Hepatic stellate cell (primary cell): ENCODE measurements around the gene LSM14A.
A peak's percentile ranks its signal among the peaks of the same experiment; 100 is the strongest.
"Not testable (repeated sequence)": the region's sequence is repeated elsewhere in the genome, so short reads cannot be mapped to it uniquely, and the experiment has no call there.

Source experiments
- DNase-seq: peaks from one replicate; pipeline ENCODE4 v3.0.0; 2011; ENCODE audit warnings: low spot score

The LSM14A gene

DNA sequence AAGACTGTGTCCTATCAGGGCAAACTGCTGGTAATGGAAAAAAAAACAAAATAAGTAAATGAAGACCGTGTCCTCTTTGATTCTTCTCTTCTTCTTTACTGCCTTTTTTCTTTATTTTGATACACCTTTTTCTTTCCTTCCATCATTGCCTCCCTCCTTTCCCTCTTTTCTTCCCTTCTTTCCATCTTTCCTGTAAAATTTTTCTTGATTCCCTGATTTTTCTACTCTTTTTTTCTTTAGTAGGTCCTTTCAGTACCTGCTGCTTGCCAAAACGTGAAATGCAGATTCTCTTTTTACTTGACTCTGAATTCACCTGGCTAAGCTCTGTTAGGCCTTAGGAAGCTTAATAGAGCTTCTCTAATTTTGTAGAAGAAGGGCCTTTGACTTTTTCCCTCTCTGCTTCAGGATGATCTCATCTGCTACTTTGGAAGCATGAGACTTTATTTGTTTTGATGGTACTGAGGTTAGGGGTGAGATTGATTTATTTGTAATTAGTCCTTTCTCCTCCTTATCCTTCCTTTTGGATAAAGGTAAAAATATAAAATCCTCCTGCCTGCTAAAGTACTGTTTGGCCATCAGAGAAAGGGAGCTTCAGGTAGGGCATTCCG, 19.2 kb downstream of the LSM14A start:
- no peak for DNase-seq

DNA sequence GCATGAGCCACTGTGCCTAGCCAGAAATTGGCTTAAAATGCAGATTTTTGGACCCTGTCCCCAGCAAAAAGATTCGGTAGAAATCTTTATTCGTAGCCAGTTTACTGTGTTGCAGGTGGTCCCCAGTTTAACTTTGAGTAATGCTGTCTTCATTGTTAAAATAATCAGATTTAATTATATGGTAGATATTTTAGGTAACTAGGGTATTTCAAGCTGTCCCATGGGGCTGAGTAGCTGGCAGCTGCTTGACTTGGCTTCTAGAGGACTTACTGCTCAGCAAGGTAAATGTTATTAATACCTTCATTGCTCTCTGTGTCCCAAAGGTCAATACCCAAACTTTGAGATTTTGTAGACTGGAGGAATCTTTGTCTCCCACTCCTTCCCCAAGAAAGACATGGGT, 21.1 kb downstream of the LSM14A start:
- DNase-seq: no peak

DNA sequence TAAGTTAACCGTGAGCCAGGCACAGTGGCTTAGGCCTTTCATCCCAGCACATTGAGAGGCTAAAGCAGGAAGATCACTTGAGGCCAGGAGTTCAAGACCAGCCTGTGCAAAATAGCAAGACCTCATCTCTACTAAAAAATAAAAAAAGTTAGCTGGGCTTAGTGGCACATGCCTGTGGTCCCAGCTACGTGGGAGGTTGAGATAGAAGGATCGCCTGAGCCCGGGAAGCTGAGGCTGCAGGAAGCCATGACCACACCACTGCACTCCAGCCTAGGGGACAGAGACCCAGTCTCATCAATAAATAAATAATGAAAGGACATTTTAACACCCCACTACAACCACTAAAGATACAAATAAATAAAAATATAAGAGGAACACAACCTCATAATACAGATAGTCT, 21.6 kb downstream of the LSM14A start:
- DNase-seq: no peak

DNA sequence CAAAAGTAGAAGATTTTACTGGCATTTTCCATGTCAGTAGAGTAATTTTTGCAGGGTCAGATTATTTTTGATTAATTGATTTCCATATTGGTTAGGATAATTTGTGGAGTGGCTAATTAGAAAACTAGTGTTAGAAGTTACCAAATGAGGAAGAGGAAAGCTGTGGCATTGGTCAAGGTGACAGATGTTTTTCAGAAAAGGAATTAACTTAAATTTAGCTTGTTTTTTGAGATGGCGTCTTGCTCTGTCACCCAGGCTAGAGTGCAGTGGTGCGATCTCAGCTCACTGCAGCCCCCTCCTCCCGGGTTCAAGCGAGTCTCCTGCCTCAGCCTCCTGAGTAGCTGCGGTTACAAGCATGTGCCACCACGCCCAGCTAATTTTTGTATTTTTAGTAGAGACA, 28.8 kb downstream of the LSM14A start:
- no peak for DNase-seq

DNA sequence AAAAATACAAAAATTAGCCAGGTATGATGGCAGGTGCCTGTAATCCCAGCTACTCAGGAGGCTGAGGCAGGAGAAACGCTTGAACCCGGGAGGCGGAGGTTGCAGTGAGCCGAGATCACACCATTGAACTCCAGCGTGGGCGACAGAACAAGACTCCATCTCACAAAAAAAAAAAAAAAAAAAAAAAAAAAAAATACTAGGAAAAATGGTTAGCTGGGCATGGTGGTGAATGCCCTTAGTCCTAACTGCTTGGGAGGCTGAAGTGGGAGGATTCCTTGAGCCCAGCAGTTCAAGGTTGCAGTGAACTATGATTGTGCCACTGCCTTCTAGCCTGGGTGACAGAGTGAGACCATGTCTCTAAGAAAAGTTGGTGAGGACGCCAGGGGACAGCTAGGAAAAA, 33.0 kb downstream of the LSM14A start:
- DNase-seq: not testable (repeated sequence)

DNA sequence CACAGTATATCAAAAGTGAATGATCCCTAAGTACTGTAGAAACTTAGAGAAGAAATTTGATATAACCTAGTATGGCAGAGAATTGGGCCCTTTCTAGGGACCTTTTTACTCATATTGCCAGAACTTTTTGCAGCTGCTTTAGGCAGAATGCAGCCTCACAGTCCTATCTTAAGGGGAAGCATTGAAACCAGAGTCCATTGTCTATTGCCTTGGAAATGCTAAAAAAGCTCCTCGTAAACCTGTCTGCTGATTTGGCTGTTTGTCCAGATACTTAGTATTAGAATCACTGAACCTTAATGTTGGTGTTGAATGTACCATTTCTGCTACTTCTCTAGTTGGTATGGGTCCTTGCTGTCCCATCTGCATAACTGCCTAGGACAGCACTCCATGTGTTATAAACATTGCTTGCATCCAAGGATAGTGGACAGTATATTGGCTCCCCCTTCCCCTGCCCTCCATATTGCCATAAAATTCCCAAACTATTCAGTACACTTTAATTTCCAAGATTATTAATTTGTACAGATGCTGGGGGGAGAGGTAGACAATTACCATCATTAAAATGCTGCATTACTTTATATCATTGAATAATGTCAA, 36.1 kb downstream of the LSM14A start:
- no peak for DNase-seq

DNA sequence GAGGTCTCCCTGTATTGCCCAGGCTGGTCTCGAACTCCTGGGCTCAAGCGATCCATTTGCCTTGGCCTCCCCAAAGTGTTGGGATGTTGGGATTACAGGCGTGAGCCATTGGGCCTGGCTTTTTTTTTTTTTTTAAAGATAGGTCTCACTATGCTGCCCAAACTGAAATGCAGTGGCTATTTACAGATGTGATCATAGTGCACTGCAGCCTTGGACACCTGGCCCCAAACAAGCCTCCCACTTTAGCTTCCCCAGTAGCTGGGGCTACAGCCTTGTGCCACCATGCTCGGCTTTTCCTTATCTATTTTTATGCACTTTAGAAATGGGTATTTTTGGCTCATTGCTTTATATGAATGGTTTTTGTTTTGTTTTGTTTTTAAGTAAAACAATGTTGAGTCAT, 37.4 kb downstream of the LSM14A start:
- no peak for DNase-seq

DNA sequence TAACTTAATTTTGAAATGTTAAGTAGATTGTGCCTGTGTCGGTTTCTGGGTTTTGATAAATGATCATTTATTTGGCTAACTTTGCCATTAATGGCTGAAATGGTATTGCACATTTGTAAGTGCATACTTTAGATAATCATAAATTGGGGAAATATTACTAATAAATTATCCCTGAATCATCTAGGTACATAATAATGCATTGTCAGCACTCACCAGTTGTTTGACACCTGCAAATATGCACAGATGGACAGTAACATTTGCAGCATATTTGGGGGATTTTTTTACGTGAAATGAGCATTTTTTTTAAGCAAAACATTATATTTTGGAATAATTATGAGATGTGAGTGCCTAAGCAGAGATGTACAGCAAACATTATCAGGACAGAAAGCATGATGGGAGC, 41.0 kb downstream of the LSM14A start:
- no peak for DNase-seq

DNA sequence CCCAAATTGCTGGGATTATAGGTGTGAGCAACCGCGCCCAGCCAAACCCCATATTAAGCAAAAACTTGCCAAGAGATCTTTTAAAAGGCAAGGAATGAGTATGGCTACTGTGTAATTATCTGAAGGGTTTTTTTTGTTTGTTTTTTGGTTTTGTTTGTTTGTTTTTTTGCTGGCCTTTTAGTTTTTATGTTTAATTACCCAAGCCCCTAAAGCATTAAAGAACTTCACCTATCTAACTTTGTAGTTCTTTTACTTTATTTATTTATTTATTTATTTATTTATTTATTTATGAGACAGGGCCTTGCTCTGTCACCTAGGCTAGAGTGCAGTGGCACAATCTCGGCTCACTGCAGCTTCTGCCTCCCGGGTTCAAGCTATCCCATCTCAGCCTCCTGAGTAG, 41.7 kb downstream of the LSM14A start:
- no peak for DNase-seq

DNA sequence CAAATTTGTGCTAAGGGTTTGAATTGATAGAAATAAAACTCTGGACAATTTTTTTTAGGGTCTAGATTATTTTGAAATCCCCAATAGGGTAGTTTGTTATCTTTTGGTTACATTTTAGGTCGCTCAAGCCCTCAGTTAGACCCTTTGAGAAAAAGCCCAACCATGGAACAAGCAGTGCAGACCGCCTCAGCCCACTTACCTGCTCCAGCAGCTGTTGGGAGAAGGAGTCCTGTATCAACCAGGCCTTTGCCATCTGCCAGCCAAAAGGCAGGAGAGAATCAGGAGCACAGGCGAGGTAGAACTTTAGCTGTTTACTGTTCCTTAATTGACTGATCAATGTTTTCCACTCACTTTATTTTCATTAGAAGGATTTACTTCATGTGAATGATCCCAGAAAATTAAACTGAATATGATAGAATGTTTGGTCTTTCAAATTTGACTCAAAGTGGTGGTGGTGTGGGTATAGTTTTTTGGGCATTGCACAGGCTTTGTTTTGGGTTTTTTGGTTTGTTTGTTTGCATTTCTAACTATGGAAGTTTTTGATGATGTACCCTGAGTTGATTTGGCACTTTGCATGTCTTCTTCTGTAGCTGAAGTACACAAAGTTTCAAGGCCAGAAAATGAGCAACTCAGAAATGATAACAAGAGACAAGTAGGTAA, 42.8 kb downstream of the LSM14A start:
- DNase-seq: no peak

DNA sequence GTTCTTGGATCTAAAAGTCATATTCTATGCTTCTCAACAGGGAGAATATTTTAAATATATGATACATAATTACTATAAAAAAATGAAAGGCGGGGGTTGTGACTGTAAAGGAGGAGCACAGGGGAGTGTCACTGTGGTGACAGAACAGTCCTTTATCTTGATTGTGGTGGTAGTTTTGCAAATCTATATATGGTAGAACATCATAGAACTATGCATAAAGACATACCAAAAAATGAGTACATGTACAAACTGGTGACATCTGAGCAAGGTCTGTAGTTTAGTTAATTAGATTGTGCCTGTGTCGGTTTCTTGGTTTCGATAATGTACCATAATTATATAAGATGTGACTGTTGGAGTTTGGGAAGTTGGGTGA, 43.3 kb downstream of the LSM14A start:
- no peak for DNase-seq

DNA sequence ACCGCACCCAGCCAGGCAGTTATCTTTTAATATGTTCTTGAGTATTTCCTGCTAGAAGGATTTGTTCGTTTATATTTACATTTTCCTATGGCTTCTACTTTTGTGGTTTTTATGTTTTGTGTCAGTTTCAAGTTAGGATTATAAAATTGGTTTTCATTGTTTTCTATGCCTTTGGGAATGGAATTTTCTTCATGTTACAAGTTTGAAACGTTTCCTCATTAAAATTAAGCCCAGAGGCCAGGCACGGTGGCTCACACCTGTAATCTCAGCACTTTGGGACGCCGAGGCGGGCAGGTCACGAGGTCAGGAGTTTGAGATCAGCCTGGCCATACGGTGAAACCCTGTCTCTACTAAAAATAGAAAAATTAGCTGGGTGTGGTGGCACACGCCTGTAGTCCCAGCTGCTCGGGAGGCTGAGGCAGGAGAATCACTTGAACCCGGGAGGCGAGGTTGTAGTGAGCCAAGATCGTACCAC, 44.5 kb downstream of the LSM14A start:
- not testable (repeated sequence) for DNase-seq

DNA sequence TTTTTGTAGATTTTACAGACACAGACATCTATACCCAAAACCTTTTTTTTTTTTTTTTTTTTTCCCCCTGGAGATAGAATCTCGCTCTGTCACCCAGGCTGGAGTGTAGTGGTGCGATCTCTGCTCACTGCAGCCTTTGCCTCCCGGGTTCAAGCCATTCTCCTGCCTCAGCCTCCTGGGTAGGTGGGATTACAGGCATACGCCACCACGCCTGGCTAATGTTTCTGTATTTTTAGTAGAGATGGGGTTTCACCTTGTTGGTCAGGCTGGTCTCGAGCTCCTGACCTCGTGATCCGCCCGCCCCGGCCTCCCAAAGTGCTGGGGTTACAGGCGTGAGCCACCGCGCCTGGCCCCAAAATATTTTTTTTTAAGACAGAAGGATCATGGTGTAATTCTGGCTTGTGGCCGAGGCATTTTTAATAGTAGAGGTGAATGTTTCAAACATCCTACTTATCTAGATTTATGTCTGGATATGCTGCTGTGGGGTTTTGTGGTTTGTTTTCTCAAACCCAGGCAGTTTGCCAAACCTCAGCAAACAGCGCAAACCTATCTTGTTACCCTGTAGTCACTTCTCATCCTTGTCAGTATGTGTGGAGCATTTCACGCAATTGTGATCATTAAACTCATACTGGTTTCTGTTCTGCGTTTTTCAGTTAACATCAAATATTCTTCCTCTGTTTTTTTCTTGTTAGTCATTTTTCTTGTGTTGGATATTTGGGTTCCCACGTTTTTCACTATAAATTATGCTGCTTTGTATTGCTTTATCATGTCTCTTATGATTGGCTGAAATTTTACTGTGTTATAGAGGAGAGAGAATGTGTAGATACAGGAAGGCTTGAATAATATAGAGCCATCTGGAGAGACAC, 45.9 kb downstream of the LSM14A start:
- peak; percentile 59 for DNase-seq

DNA sequence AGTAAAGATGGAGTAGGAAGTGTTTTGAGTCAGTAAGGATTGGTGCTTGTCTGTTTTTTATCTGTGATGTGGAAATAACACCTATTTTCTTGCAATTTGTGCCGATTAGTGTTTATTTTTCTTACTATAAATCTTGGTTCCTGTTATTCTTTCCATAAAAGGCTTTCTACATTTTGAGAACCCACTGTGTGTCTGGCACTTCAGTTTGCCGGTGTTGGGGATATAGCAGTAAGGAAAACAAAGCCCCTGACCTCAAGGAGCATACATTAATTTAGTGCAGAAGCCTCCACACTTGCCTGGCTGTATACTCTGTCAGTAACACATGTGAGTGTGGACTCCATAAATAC, 46.5 kb downstream of the LSM14A start:
- DNase-seq: no peak

DNA sequence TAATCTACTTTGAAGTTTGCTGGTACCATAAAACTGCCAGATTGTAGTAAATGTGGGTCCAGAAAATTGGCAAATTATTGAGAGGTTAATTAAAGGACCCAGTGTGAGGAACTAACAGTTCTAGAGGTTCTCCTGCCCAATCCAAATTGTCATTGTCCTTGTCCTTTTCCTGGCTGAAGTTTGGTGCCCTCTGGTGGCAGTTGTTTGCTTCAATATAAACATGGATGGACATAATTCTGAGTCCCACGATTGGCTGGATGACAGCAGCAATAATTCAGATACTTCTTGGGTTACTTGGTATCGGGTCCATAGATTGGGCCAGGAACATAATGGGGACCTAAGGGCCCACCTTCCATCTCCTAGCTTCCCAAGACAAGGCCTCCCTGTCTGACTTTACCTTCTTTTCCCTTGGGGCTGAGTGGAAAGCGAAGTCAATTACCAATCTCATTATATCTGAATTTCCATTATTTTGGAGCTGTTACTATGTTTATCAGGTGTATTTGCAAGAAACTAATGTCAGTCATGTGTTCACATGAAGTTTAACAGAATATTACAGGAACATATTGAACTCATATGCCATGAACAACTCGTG, 48.3 kb downstream of the LSM14A start:
- DNase-seq: peak; percentile 44

DNA sequence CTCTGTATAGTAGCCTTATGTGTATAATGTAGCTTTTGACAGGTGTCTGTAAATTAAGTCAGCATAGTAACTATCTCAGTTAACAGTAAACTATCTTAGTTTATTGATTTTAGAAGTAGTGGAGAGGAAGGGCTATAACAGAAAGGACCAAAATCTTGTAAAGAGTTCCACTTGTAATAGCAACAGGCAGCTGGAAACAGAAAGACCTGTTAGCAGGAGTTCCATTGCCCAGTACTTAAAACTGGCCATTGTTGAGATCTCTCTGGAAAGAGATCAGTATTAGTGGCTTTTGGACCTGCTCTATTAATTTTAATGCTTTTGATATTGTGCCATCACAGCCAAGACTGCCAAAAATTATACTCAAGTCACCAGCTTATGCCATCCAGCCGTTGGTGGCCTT, 50.1 kb downstream of the LSM14A start:
- DNase-seq: no peak

DNA sequence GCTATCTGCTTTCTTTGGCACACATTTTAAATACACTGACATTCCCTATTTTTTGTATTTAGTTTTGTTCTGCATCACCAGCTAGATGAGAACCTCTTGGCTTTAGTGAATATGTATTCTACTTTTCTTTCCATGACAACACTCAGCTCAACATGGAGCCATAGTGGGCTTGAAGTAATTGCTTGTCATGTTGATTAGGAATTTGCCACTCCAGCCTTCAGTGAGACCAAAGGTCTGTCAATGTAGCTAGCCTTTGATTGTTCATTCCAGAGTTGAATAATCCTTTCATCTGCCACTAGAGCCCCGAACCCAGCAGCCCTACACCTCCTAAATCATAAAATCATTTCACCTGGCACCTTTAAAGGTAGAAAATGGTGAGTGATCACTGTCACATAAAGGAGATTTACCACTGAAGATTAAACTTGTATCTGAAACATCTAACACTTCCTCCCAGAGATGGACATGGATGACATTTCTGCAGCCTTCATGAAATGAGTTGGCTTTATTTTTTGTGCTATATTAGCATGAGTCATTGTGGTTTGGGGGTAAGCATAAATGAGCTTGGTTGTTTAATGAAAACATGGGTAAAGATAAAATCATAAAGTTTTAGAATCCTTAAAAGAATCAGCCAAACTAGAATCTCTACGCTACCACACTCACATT, 52.8 kb downstream of the LSM14A start:
- peak; percentile 53 for DNase-seq

DNA sequence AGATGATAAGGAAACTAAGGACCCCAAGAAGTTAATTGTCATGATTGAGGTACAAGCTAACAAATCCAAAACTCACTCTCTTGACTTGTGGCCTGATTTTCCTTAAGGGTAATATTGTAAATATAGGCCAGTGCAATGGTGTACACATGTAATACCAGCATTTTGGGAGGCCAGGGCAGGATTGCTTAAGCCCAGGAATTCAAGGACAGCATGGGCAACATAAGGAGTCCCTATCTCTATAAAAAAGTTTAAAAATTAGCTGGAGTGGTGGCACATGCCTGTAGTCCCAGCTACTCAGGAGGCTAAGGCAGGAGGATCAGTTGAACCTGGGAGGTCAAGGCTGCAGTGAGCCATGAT, 53.3 kb downstream of the LSM14A start:
- DNase-seq: no peak

DNA sequence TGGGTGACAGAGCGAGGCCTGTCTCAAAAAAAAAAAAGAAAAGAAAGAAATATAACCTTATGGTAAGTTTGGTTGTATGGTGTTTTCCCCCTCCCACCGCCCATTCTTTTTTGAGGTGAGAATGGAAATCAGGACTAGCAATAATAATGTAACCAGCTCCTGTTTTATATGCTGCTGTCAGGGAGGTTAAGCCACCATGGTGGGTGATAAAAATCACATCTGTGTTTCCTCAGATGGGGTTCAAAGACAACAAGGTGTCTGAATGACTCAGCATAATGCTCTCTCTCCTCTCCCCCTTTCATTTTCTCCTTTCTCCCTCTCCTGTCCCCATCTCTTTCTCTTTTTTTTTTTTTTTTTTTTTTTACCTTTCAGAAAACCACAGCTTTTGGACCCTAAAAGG, 53.7 kb downstream of the LSM14A start:
- DNase-seq: no peak

DNA sequence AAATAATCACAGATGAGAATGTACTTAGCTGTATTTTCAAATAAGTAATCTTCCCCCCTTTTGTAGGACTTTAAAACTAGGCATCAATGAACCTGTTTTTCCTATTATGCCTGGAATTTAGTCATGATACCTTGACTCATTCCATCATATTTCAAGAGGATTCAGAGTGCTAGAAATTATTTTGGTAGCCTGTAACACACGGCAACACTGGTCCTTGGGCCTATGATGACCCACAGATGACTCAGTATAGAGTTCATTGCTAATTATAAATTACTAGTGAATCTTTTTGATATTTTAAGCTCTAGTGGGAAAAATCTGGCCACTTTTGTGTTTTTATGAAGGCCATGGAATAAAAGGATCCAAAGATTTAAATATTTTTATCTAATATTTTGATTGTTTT, 56.0 kb downstream of the LSM14A start:
- no peak for DNase-seq

DNA sequence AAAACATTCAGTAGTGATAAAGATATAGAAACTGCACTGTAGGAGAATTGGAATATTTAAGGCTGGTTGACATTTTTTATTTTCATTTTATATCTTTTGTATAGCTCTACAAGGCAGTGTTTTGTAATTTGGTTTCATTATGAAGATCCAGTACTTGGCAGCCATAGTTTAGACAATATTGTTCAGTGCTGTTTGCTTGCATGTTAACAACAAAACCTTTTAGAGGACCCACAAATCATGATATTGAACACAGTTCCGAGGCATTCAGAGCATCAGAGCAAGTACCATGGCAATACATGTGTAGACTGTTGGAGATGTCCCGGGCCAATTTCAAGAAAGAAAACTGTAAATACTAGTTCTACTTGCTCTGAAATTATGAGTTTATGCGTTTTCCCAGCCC, 56.5 kb downstream of the LSM14A start:
- DNase-seq: no peak

DNA sequence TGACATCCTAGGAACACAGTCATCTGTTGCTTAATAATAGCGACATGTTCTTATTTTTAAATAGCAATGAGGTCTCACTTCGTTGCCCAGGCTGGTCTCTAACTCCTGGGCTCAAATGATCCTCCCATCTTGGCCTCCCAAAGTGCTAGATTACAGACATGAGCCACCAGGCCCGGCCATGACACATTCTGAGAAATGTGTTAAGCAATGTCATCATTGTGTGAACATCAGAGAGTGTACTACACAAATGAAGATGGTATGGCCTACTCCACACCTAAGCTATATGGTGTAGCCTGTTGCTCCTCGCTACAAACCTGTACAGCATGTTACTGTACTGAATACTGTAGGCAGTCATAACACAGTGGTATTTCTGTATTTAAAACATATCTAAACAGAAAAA, 57.4 kb downstream of the LSM14A start:
- no peak for DNase-seq
